Renal cortex interstitium (tissue), 11 donors: ENCODE data around the gene CHCHD6. TPM values are rescaled to one million over a fixed set of nuclear protein-coding genes. Genes with fewer than 3 reads are reported as not detected.

Experiments
- DNase-seq, 11 donors: peaks; one replicate each; pipeline ENCODE4 v3.0.0-alpha.2; 2013; ENCODE audit warnings: low read depth in 9 of 11, low spot score in 4 of 11; ENCODE audit errors: extremely low read depth in 1 of 11
- polyA plus RNA-seq, 3 donors: library from polyadenylated mRNA; unstranded; fragments of 120-200 nt; gene quantifications; one replicate each; pipeline ENCODE4 v1.2.1, GENCODE V29; 2013; ENCODE audit not compliant: insufficient read length in 3 of 3

The CHCHD6 gene
- polyA plus RNA-seq, 3 donors, result 15.7 to 22.3 (median 21.1) TPM

DNA sequence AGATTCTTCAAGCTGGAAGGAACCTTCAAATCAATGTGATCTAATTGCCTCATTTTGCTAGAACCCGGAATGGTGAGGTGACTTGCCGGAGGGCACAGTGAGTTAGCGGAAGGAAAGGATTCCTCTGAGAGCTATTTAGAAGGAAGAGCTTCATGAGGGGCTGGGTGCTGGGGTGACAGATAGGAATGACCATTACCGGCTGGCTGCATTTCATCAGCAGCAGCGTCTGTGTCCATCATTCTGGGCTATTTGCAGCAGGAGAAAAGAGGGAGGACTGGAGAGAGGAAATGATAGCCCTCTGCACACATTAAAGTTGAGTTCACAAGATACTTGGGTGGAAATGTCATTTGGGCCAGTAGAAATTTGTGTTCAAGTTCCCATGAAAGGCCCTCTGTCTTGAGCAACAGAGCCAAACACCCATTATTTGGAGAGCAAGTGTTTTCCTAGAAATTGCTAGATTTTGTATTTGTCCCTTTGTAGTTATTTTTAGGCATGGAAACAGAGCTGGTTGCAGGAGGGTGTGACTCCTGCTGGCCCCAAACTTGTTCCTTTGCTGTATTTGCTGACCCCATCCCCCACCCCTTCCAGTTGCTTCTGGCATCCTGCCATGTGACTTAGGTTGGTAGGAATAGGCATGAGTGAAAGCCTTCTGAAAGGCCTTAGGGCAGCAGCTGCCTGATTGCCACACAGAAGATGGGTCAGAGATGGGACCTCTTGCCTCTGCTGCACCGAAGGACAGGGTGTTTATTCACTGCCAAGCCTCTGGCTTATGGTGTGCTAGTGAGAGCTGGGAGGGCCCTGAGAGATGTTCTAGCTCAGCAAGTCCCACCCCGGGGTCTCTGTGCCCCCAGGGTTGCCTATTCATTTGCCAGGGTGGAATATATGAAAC lies 191.4 kb downstream of the CHCHD6 start:
- no peak for DNase-seq

DNA sequence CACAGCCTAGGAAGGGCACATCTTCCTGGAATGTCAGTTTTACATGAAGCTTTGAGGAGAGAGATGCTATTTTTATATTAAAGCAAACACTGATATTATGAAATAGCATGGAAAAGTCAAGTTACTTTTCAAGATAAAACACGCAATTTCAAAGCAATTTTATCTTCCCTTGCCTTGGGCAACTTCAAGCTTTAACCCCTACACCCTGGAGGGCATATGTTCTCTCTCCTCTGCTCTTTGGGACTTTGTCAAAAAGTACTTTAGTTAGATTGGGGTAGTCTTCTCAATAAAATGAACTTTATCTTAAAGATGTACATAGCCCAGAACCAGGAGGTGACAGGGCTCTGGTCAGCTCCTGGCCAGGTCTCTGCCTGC lies 192.0 kb downstream of the CHCHD6 start:
- no peak for DNase-seq

DNA sequence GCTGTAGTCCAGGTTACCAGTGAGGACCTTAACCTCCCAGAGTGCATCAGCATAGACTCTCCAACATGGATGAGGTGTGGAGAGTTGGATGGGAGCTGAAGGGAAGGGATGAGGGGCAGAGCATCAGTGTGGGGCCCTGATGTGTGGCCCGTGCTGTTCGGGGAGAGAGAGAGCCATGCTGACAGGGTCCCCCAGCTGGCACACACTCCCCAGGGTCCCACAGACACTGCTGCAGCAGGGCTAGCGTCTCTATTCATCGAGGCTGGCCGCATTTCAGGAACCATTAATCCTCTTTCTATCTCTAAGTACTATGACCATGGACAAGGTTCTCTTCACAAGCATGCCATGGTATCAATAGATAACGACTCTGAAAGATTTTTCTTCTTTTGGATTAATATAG lies 192.9 kb downstream of the CHCHD6 start:
- DNase-seq, result no peak

DNA sequence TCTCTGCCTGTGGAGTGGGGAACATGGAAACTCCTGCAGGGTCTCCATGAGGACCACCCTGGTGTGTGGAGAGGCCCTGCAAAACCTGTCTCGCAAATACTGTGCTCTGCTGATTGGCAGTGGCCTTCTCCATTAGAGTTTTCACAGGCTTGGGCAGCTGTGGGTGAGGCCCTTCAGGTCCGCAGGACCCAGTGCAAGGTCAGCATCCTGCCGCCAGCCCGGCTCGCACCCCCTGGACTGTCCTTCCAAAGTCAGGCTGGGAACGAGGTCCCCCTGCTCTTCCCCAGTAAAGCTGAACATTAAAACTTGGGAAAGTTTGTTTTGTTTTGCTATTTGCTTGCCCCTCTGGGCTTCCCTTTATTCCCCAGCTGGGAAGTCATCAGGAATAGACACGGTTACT lies 193.9 kb downstream of the CHCHD6 start:
- DNase-seq, result no peak

DNA sequence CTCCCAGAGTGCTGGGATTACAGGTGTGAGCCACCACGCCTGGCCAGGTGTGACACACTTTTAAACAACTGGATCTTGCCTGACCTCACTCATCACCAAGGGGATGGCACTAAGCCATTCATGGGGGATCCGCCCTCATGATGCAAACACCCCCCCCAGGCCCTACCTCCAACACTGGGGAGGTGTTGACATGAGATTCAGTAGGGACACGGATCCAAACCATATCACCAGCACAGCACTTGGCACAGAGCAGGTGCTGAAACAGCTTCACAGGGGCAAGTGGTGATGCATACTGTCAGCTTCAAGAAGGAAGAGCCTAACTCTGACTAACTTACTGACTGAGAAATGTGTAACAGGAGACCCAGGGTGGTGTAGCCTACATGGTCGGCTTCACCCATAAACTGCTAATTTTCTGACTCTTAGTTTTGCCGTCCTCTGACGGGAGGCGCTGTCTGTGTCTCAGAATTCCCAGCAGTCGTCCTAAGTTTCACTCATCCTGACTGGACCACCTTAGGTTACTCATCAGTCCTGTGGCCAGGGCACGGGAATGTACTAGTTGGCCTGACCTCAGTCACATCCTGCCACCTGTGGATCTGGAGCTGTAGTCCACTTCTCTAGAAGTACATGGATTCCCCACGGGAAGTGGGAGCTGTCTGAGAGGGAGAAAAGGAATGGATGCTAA lies 197.0 kb downstream of the CHCHD6 start:
- DNase-seq, result no peak

DNA sequence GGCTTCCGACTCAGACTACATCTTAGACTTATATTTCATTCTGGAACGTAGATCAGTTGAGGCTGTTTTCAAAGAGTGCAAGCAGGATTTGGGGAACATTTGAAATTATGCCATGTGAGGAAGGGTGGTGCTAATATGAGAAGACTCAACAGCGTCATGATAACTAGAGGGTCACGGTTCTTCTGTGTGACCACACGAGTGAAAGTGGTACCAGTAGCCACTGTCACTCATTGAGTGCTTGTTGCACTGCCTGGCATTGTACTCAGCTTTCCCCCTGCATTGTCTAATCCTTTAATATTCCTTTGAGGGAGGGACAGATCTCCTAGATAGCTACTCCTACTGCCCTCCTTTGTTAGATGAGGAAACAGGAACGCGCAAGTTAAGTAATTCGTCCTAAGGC lies 197.6 kb downstream of the CHCHD6 start:
- no peak for DNase-seq

DNA sequence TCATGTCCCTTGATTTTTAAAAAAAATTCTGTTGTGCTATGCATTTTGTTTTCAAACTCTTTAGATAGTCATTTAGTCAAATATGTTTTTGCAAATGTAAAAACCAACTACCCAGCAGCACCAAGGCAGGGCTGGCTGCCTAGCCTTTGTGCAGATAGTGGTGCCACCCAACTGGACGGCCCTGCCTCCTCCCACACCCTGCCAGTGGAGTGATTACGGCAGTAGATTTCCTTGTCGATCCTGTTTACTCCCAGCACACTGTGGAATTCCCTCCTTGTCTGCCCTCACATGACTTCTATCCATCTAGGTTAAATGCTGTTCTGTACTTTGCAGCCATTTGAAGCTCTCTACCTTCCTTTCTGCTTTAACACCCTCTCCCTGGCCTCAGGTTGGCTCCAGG lies 199.5 kb downstream of the CHCHD6 start:
- DNase-seq, result no peak

DNA sequence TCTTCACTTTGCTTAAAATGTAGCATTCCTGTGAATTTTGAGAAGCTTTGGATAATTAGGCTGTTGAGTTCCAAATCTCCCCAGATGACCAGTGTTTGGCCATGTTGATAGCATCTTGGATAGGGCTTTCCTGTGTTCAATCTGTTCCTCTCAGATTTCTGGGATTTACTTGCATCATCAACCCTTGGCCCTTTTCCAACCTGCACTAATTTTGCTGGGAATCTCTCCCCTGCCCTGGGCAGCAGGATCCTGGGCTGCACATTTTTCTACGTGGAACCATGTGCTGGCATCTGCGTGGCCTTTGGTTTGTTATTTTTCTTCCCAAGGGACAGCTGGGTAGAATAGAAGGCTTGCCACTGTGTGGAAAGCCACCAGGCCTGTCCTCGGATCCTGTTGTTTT lies 203.5 kb downstream of the CHCHD6 start:
- no peak for DNase-seq

DNA sequence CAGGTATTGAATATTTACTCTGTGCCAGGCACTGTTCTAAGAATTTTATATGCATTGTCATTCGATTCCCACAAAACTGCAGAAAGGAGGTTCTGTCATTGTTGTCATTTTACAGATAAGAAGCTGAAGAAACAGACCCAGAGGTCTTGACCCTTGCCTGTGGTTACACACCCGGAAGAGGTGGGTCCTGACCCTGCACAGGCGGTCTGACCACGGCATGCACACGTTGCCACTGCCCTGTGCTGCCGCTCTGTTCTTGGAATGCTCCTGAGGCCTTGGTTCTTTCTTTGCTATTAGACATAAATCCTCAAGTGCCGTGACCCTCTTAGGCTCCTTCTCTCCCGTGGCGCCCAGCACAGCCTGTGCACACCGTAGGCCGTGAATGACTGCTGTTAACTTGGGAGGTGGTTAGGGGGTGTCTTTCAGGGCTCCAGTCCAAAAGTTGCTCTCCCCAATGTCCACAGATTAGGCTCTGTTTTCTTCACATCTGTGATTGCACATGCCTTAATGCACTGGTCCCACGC lies 204.8 kb downstream of the CHCHD6 start:
- DNase-seq, result no peak

DNA sequence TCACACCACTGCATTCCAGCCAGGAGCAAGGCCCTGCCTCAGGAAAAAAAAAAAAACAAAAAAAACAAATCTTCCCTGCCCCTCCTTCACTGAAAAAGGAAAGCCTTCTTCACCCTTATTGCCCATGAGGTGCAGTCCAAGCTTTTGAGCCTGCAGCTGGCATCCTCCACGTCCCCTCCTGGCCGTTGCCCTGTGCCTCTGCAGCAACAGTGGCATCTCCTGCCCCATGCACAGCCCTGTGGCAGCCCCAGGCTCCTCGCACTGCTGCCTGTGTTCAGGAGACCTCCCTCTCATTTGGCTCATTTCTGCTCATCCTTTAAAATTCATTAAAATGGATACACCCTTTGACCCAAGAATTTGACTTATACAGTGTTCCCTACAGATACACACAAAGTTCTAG lies 206.2 kb downstream of the CHCHD6 start:
- DNase-seq, result no peak

DNA sequence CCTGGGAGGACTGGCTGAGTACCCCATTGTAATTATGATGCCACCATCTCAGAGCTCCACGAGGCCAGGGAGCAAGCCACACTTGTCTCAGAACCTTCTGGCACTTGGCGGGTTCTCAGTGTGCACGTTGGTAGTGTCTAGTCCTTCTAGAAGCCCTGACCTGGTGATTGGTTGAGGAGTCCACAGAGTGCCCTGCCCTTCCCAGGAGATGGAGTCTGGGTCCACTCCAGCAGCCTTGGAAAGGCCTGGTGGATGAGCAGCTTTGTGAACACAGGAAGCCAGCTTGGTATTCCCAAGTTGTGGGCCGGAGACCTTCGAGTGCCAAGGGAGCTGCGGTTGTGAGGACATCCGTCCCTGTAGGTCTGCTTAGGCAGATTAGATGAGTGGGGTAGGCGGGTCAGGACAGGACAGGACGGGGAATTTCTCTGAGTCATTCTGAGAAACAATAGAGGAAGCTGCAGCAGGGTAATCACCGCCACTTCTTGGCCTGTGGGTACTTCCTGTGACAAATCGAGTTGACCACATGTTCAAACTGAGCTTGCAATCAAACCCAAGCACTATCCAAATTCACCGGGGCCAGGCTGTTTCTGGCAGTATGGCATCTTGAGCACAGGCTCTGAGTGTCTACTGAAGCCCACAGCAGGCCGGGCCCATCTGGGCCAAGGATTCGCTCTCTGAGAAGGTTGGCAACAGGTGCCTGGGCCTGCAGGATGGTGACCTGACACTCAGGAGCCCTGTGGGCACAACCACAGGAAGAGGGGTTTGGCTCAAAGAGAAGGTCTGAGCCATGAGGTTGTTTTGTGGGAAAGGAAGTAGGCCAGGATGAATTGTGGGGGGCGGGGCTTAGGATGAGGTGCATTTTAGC lies 207.4 kb downstream of the CHCHD6 start:
- no peak for DNase-seq

DNA sequence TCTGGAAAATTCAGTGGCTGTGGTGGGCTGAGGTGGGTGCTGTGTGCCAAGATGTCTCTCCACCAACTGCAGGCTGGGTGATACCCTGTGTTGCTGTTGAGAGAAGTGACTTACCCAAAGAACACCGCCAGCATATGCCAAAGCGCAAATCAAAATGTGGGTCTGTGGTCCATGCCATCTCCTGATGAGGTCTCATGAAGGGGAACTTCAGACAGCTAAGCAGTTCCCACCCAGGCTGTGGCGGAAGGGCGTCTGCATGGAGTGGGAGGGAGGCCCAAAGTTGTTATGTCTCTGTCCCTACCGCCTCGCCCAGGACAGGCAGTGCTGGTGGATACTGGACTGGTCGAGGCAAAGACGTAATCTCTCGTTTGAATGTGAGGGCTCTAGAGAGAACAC lies 208.0 kb downstream of the CHCHD6 start:
- no peak for DNase-seq

DNA sequence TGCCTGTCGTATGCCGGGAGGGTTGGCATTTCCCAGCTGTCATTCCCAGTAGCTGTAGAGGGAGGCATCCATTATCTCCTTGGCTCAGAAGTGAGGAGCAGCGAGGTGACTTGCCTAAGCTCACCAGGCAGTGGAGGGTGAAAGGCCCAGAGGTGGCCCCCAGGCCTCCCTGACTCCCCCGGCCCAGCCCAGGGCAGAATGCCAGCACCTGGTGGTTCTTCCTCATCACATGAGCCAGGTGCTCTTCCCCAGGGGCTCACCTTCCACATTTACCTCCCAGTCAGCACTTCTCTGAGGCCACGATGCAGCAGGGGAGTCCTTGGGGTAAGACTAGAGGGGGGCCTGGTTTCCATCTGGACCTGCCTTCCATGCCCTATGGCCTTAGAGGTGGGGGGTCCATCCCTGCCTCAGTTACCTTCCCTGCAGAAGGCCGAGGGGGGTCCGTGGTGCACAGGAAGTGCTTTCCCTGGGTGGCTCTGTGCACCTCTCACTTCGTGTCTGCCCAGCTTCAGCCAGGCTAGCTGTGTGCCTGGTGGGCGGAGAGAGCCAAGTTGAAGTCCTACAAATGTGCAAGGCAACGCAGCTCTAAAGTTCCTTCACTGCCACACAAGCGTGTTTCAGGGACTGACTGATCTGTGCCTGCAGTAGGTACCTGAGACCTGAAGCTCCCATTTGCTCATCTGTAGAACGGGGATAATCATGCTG lies 208.6 kb downstream of the CHCHD6 start:
- DNase-seq, result no peak

DNA sequence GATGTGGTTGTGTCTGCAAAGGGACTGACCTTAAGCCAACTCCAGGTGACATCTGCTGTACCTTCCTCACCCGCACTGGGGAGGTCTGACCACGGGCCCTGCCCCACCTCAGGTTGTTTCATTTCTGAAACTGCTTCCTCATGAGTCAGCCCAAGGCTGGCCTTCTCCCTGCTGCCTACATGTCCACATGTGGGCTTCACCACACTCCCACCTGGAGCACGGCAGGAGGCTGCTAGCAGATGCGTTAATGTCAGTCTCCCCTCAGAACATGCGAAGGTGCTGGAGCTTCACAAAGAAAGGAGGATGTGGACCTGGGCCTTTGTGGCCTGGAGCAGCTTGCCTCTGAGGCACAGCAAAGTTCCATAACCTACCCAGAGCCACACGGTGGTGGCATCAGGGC lies 209.5 kb downstream of the CHCHD6 start:
- no peak for DNase-seq

DNA sequence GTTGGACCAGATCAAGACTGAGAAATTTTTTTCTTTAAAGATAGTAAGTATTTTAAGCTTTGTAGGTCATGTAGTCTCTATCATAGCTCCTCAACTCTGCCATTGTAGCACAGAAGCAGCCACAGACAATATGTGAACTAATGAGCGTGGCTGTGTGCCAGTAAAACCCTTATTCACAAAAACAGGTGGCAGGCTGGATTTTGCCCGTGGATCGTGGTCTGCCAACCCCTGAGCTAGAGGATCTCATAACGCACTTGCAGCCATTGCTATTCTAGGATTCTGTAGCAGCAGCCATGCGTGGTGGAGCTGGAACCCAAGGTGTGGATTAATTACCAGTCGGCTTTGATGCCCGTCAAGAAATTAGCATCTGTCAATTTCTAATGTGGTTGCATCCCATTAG lies 210.2 kb downstream of the CHCHD6 start:
- DNase-seq, result no peak

DNA sequence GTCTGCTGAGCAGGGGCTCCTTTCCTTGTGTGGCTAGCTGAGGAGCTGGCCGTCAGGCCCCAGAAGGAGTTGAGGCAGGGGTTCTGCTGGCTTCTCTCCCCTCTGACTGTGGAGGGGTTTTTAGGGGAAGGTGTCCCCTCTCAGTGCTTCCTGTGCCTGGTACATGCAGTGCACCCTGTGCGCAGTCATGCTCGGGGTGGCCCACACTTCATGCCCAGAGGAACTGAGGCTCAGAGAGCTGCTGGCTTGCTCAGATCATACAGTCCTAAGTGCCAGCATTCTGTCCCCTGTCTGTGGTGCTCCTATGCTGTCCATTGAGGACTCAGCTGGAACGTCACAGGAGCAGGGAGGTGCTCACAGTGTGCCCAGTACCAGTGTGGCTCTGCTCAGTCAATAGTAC lies 211.0 kb downstream of the CHCHD6 start:
- DNase-seq, result no peak

DNA sequence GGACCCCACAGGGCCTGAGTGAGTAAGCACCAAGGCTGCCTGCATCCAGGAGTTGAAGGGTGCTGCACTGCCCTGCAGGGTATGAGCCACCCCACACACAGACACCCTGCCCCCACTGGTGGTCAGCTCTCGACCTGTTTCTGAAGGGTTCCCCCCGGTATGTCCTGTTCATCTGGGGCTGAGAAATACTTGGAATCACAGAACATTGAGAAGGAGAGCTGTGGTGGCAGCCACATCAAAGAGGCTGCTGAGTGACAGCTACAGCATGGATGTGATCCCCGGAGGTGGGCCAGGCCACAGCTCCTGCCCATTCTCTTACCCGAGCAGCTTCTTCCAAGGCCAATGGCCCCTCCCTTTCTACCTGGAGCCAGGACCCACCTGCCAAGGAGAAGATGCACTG lies 212.5 kb downstream of the CHCHD6 start:
- DNase-seq, result no peak

DNA sequence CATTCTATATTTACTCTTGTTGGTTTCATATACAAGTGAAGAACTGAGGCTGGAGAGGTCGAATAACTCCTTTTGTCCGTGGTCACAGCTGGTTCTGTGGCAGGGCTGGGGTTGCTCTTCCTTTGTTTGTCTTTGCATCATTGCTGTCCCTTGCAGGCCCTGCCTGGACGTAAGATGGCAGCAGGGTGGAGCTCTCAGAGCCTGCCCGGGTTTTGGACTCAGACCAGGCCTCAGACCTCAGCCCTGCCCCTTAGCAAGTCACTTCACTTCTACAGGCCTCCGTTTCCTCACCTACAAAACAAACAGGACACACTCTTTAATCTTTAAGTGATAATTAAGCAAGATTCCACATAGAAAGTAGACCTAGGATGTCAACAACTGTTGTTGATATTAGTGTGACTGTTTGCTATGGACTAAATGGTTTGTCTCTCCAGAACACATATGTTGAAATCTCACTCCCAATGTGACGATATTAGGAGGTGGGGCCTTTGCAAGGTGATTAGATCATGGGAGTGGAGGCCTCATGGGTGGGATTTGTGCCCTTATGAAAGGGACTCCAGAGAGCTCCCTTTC lies 213.3 kb downstream of the CHCHD6 start:
- DNase-seq, result no peak

DNA sequence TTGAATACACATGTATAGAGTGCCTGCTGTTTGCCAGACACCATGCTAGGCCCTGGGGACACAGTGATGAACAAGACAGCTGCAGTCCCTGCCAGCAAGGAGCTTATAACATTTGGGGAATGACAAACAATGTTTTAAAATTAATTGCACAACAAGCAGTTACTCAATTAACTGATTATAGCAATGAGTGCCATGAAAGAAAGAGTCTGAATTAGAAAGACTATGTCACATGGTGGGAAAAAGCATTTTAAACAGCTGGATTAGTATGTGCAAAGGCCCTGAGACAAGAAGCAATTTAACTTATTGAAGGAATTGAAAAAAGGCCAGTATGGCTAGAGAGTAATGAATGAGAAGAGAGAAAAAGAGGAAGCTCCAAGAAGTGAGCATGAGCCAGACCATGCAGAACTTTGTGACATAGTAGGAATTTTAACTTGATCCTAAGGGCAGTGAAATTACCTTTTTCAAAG lies 214.3 kb downstream of the CHCHD6 start:
- no peak for DNase-seq
